HEK293T (cell line): ENCODE data around the gene ALDH18A1.

Experiments used
- CTCF ChIA-PET: fragments of 350-600 bp; formaldehyde crosslinking; extraction: SDS; loops from one replicate; lab custom pipeline; 2021; ENCODE audit warnings: antibody characterized with exemption, inconsistent platforms; lab: Yijun Ruan, JAX
- POLR2A ChIA-PET: fragments of 350-600 bp; formaldehyde crosslinking; extraction: SDS; loops from one replicate; lab custom pipeline; 2020; ENCODE audit warnings: antibody characterized with exemption, inconsistent platforms; lab: Yijun Ruan, JAX
- DNase-seq: peaks from one replicate; pipeline ENCODE4 v3.0.0; 2012; ENCODE audit warnings: mixed read lengths; ENCODE audit errors: extremely low spot score
- ARNT ChIP-seq: fragments of 450-650 bp; IDR thresholded peaks from 2 replicates; pipeline ENCODE4 v1.6.1; 2017; ENCODE audit warnings: mild to moderate bottlenecking
- BHLHE40 ChIP-seq: fragments of 450-650 bp; IDR thresholded peaks from 2 replicates; pipeline ENCODE4 v1.6.1; 2016; ENCODE audit warnings: mild to moderate bottlenecking, moderate library complexity, borderline replicate concordance
- CTBP1 ChIP-seq: fragments of 450-650 bp; IDR thresholded peaks from 2 replicates; pipeline ENCODE4 v1.6.1; 2016; ENCODE audit warnings: borderline replicate concordance
- ELF4 ChIP-seq: fragments of 450-650 bp; IDR thresholded peaks from 2 replicates; pipeline ENCODE4 v1.6.1; 2017; ENCODE audit warnings: antibody characterized with exemption
- FOXA1 ChIP-seq: fragments of 450-650 bp; IDR thresholded peaks from 2 replicates; pipeline ENCODE4 v1.6.1; 2016; ENCODE audit warnings: mild to moderate bottlenecking
- FOXK2 ChIP-seq: fragments of 450-650 bp; IDR thresholded peaks from 2 replicates; pipeline ENCODE4 v1.6.1; 2016; ENCODE audit warnings: mild to moderate bottlenecking
- FOXM1 ChIP-seq: fragments of 450-650 bp; IDR thresholded peaks from 2 replicates; pipeline ENCODE4 v1.6.1; 2017; ENCODE audit warnings: mild to moderate bottlenecking, borderline replicate concordance
- HDGF ChIP-seq: fragments of 450-650 bp; IDR thresholded peaks from 2 replicates; pipeline ENCODE4 v1.6.1; 2017; ENCODE audit warnings: antibody characterized with exemption, borderline replicate concordance
- L3MBTL2 ChIP-seq: fragments of 450-650 bp; conservative IDR thresholded peaks from 2 replicates; pipeline ENCODE4 v1.6.1; 2016; ENCODE audit warnings: mild to moderate bottlenecking
- LEF1 ChIP-seq: fragments of 450-650 bp; IDR thresholded peaks from 2 replicates; pipeline ENCODE4 v1.6.1; 2017; ENCODE audit warnings: mild to moderate bottlenecking, borderline replicate concordance
- NFRKB ChIP-seq: fragments of 450-650 bp; IDR thresholded peaks from 2 replicates; pipeline ENCODE4 v1.6.1; 2016; ENCODE audit warnings: mild to moderate bottlenecking, moderate library complexity
- PKNOX1 ChIP-seq: fragments of 450-650 bp; IDR thresholded peaks from 2 replicates; pipeline ENCODE4 v1.6.1; 2016
- SP1 ChIP-seq: fragments of 450-650 bp; IDR thresholded peaks from 2 replicates; pipeline ENCODE4 v1.6.1; 2017
- SUZ12 ChIP-seq: fragments of 450-650 bp; IDR thresholded peaks from 2 replicates; pipeline ENCODE4 v1.6.1; 2016; ENCODE audit warnings: mild to moderate bottlenecking
- TARDBP ChIP-seq: fragments of 450-650 bp; IDR thresholded peaks from 2 replicates; pipeline ENCODE4 v1.6.1; 2016
- ZNF384 ChIP-seq: fragments of 450-650 bp; IDR thresholded peaks from 2 replicates; pipeline ENCODE4 v1.6.1; 2016

The ALDH18A1 gene

GRCh38 chr10:95656291-95657164 lies at the start of gene ALDH18A1:
Gene ALDH18A1, minus strand, starts transcription at chr10:95656711. Its CDS starts 3,334 bp downstream, at chr10:95653377.
- TF ChIP-seq LEF1 (no peak), L3MBTL2 (peak; percentile 85)
- CTCF ChIA-PET: no interaction called here
- peak; percentile 98 for DNase-seq

GRCh38 chr10:95698415-95698814 lies 41.9 kb upstream of the ALDH18A1 start:
- POLR2A ChIA-PET: no interaction called here
- no peak for TF ChIP-seq LEF1
- TF ChIP-seq SUZ12: no peak
- TF ChIP-seq FOXM1: no peak
- no peak for TF ChIP-seq ZNF384
- TF ChIP-seq FOXA1: no peak
- TF ChIP-seq HDGF: no peak
- no peak for TF ChIP-seq PKNOX1
- TF ChIP-seq TARDBP: no peak
- no peak for TF ChIP-seq ARNT
- no peak for TF ChIP-seq L3MBTL2
- no peak for TF ChIP-seq NFRKB
- no peak for TF ChIP-seq ELF4
- TF ChIP-seq FOXK2: no peak
- TF ChIP-seq CTBP1: no peak
- TF ChIP-seq SP1: no peak
- TF ChIP-seq BHLHE40: no peak
- CTCF ChIA-PET: no interaction called here
- DNase-seq: no peak

More at GRCh38 chr10:95656291-95657164, at the start of gene ALDH18A1:
- POLR2A ChIA-PET: interaction anchor here (0.8 kb wide), 1 partner anchor 15 kb away, joined by 3 read pairs; no protein-coding TSS in a partner anchor

- no peak for TF ChIP-seq TARDBP
- no peak for TF ChIP-seq ARNT
- no peak for TF ChIP-seq ZNF384
- no peak for TF ChIP-seq SP1
- TF ChIP-seq FOXK2: no peak
- no peak for TF ChIP-seq BHLHE40
- TF ChIP-seq L3MBTL2: no peak
- no peak for TF ChIP-seq LEF1
- no peak for TF ChIP-seq FOXM1
- CTCF ChIA-PET: no interaction called here
- POLR2A ChIA-PET: no interaction called here
- no peak for DNase-seq
Measured at GRCh38 chr10:95697429-95697828, 40.9 kb upstream of the ALDH18A1 start.

GRCh38 chr10:95694665-95695064 lies 38.2 kb upstream of the ALDH18A1 start:
- POLR2A ChIA-PET: no interaction called here

GRCh38 chr10:95693668-95694534 lies 37.4 kb upstream of the ALDH18A1 start, which contains the start of gene TCTN3:
Gene TCTN3, minus strand, starts transcription at chr10:95693927. Its CDS starts 28 bp downstream, at chr10:95693899.
- TF ChIP-seq BHLHE40 (no peak), TARDBP (no peak), FOXK2 (no peak), HDGF (no peak), CTBP1 (no peak), FOXM1 (peak; percentile 69; the same call in 1 of the 2 replicates), ZNF384 (peak; percentile 37; the same call in 1 of the 2 replicates), FOXA1 (no peak), PKNOX1 (no peak), NFRKB (no peak), SUZ12 (no peak), SP1 (no peak)
- peak; percentile 100 for DNase-seq
- ChIA-PET CTCF (interaction anchor here (0.5 to 3.0 kb wide), 36 partner anchors 9 to 609 kb away, joined by 3 to 82 read pairs (median 4); partner anchors contain the start of genes ENTPD1 and ZNF518A), POLR2A (interaction anchor here (0.6 to 2.0 kb wide), 12 partner anchors 13 to 344 kb away, joined by 3 to 14 read pairs (median 4); partner anchors contain the start of gene CC2D2B)

More at GRCh38 chr10:95694665-95695064, 38.2 kb upstream of the ALDH18A1 start:
- CTCF ChIA-PET: interaction anchor here (0.7 to 3.0 kb wide), 9 partner anchors 10 to 295 kb away, joined by 3 to 82 read pairs (median 3); no protein-coding TSS in a partner anchor
- DNase-seq: no peak
- TF ChIP-seq LEF1: no peak
